GM19468 (cell line): Measurements from ENCODE around the gene PDGFA.

ENCODE experiments used
- ATAC-seq: cut with Tn5 transposase; IDR thresholded peaks from one replicate; pipeline ENCODE4 v1.9.1; 2021; ENCODE audit warnings: mild to moderate bottlenecking, moderate library complexity, moderate number of reproducible peaks; ENCODE audit not compliant: unreplicated experiment; ENCODE audit errors: extremely low read depth

PDGFA gene

GRCh38 chr7:479115-479947, 40.3 kb downstream of the PDGFA start:
- no peak for ATAC-seq

DNA sequence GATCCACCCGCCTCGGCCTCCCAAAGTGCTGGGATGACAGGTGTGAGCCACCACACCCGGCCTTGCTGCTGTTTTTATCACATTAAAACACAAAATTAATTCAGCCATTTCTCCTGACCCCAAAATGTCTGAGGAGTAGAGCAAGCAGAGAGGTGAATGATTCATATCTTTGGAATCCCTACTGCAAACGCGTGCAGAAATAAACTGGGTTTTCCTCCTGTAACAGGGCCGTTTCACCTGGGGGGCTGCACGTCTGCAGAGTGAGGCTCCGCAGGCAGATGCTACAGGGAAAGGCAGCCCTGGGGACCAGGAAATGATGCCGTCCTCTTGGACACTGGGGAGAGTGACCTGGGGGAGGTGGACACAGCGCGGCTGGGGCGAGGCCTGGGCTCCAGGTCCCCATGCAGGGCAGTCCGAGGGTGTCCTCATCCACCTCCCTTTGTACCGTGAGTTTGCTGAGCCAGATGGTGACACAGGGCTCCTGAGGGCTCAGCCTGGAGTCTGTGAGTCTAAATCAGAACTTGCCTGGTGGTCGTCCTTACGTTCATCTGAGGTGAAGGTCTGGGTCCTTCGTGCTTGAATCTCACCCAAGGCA, 41.9 kb downstream of the PDGFA start:
- no peak for ATAC-seq

- no peak for ATAC-seq
Measured at GRCh38 chr7:476736-477360, 42.8 kb downstream of the PDGFA start.

- no peak for ATAC-seq
Measured at GRCh38 chr7:475951-476441, 43.6 kb downstream of the PDGFA start.

- no peak for ATAC-seq
Measured at GRCh38 chr7:475425-475728, 44.3 kb downstream of the PDGFA start.

DNA sequence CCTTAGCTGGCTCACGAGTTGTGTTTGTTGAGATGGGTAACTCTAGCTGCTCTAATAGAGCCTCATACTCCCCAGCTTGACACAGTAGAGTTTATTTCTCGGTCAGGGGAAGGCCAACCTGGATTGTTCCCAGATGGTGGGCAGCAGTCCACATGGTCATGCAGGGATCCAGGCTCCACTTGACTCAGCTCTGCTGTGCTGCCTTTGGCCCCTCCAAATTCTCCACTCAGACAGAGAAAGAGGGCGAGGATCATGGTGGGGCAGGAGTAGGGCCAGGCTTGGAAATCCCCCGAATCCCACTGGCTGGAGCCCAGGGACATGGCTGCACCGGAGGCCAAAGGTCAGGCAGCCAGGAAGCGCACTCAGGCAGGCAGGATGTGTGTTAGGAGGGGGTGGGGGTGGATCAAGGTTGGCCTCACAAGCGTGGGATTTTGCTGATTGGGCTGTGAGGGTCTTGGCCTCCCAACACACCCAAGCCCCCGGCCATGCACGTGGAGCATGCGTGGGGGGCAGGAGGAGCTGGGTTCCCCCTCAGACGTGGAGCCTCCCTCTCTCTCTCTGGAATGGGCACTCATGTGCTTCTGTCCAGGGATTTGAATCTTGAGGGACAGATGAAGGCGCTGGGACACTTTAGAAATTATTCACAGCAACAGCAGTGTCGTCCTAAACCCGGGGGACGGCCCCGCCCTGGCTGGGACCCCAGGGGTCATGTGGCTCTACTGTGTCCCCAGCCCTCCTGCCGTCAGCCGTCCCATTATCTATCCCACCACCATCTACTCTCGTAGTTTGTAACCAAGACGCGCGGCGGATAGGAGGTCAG, 44.8 kb downstream of the PDGFA start:
- no peak for ATAC-seq

DNA sequence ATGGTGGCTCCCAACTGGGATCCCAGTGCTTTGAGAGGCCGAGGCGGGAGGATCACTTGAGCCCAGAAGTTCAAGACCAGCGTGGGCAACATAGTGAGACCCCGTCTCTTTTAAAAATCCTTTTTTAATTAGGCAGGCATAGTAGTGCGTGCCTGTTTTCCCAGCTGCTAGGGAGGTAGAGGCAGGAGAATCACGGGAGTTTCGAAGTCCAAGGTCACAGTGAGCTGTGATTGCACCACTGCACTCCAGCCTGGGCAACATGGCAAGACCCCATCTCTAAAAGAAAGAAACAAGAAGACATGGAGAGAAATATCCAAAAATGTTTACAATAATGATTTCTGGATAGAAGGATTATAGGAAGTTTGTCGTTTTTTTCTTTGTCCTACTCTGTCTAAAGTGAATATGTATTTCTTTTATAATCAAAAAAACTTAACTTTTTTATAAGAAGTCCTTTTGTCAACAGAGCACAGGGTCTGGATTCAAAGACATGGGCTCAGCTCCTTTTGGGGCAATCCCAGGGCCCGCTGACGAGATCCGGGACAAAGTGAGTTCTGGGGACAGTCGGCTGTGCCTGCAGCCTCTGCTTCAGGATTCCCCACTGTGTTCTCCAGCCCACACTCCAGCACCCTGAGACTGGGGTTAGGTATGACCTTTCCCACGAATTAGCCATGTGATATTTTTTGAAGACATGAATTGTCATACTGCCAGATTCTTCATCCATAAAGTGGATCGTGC, 45.6 kb downstream of the PDGFA start:
- ATAC-seq, result no peak

GRCh38 chr7:473211-473734, 46.4 kb downstream of the PDGFA start:
- no peak for ATAC-seq

GRCh38 chr7:472640-472957, 47.0 kb downstream of the PDGFA start:
- no peak for ATAC-seq

- ATAC-seq, result no peak
Measured at GRCh38 chr7:471866-472639, 47.6 kb downstream of the PDGFA start.

DNA sequence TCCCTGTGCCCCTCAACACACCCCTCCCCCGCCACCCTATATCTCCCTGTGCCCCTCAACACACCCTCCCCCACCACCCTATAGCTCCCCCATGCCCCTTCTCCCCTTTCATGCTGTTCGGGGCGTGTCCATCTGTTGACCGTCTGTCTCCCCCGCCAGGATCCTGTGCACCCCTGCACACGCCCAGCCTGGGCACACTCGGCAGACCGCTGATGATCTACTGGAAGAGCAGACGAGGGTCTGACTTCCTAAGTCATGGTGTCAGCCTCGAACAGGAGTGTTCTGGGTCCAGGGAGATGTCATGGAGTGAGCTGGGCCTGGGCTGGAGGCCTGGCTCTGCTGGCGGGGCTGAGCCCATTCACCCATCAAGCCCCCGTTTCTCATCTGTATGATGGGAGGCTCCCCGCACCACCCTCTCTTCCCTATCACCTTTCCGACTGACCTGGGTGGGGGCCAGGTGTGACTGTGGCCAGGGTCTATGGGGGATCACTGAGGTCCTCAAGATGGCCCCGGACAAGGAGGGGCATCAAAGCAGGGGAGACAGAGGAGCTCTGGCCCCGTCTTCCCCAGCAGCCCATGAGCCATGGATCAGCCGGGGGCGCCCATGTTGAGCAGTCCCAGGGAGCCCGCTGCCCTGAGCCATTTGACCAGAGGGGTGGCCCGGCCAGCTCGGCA, 48.3 kb downstream of the PDGFA start:
- no peak for ATAC-seq

GRCh38 chr7:469563-469961, 50.1 kb downstream of the PDGFA start:
- ATAC-seq, result no peak

DNA sequence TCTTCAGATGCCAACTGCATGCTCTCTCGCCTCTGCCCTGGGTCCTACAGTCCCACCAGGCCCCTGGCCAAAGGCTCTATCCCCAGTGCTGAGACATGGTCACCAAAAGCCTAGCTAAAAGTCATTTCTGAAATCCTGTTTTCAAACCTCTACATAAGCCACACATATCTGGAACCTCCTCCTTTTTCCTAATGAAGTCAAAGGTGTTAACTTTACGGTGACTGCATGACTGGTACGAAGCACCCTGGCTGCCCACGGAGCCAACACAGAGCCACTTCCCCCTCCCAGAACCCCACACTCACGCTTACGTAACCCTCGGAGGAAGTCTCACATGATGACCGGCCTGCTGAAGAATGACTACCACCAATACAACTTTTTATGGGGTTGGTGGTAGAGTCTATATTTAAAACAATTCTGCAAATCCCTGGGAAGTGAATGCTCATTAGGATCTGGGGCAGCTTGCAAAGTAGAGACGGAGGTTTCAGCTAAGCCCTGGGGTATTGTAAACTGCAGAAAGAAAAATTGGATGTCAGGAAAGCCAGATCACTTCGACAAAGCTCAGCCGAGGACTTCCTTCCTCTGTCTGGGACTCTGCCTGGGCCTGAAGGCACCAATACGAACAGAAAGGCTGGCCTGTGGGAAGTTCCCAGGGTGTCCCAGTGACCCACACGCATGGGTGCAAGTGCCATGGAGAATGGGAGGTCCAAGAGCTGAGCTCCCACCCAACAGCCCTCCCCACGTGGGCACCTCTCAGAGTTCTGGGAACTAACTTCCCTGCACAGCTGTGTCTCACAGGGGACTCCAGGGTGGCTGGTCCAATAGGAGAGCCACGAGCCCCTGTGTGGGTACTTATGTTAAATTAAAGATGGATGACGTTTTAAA, 50.7 kb downstream of the PDGFA start:
- no peak for ATAC-seq

DNA sequence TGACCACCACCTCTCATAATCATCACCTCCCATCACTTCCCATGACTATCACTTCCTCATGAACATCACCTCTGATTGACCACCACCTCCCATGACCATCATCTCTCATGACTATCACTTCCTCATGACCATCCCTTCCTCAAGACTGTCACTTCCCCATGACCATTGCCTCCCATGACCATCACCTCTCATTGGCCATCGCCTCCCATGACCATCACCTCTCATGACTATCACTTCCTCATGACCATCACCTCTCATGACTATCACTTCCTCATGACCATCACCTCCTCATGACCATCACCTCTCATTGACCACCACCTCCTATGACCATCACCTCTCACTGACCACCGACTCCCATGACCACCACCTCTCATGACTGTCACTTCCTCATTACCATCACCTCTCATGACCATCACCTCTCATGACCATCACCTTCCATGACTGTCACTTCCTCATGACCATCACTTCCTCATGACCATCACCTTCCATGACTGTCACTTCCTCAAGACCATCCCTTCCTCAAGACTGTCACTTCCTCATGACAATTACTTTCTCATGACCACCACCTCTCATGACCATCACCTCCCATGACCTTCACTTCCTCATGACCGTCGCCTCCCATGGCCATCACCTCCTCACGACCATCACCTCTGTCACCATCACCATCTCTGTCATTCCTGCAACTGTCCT, 51.6 kb downstream of the PDGFA start:
- no peak for ATAC-seq

DNA sequence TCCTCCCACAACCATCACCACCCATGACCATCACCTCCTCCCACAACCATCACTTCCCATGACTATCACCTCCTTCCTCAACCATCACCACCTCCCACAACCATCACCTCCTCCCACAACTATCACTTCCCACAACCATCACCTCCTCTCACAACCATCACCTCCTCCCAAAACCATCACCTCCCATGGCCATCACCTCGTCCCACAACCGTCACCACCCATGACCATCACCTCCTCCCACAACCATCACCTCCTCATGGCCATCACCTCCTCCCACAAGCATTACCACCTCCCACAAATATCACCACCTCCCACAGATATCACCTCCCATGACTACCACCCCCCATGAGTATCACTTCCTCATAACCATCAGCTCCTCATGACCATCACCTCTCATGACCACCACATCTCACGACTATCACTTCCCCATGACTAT, 52.2 kb downstream of the PDGFA start:
- ATAC-seq, result no peak

- ATAC-seq, result no peak
Measured at GRCh38 chr7:466465-467191, 53.0 kb downstream of the PDGFA start.
